SK-N-MC (cell line): Measurements from ENCODE around the gene ZBTB25.

Source experiments
- EZH2 ChIP-seq: fragments of 200-600 bp; sonication (generic); IDR thresholded peaks from one replicate; pipeline ENCODE4 v1.6.1; 2017; ENCODE audit warnings: antibody characterized with exemption
- FOXP2 ChIP-seq: optimal IDR thresholded peaks from 2 replicates; pipeline ENCODE3; 2011; ENCODE audit warnings: mild to moderate bottlenecking, moderate library complexity; ENCODE audit not compliant: insufficient read depth; ENCODE audit errors: extremely low read length, control extremely low read depth
- POLR2AphosphoS5 ChIP-seq: IDR thresholded peaks from 2 replicates; pipeline ENCODE4 v1.6.1; 2012; ENCODE audit warnings: mild to moderate bottlenecking, low read depth, low read length, borderline replicate concordance

DNA sequence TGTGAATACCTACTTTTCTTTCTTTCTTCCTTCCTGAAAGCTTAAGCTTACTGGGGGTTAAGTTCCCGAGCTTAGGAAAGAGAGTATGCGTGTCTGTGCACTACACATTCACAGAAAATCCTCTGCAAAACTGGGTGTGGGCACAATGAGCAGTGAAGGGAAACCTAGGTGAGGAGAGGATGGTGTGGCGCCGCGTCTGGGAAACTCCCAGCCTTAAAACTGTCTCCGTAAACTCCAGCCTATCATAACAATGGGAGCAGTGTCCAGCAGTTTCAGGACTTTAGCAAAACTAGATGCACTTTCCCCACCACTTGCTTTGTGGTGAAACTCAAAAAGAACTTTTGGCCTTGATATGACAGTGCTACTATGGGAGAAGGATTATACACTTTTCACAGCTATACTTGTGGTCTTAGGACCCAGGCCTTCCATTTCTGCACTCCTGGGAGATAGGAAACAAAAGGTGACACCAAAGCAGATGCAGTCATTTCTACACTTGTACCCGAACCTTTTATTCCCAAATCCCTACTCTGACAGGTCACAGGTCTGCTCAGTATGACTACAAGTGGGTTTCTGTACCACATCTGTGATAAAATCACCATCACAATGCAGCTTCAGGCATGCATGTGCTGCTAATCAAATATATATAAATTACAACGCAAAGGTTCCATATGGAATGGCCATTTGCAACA lies 27.9 kb downstream of the ZBTB25 start:
- TF ChIP-seq POLR2AphosphoS5 (no peak), EZH2 (no peak), FOXP2 (no peak)
